Stimulated activated CD8-positive, alpha-beta memory T cell treated with anti-CD3 and anti-CD28 coated beads, Interleukin-4, amount 100 ng/mL, for 48 hours (primary cell): Measurements from ENCODE around the gene RABGAP1L.
"Not testable (repeated sequence)": the region's sequence is repeated elsewhere in the genome, so short reads cannot be mapped to it uniquely, and the experiment has no call there.

ENCODE experiments used
- DNase-seq: peaks from one replicate; pipeline ENCODE4 v3.0.0-alpha.2; 2020

Gene RABGAP1L

DNA sequence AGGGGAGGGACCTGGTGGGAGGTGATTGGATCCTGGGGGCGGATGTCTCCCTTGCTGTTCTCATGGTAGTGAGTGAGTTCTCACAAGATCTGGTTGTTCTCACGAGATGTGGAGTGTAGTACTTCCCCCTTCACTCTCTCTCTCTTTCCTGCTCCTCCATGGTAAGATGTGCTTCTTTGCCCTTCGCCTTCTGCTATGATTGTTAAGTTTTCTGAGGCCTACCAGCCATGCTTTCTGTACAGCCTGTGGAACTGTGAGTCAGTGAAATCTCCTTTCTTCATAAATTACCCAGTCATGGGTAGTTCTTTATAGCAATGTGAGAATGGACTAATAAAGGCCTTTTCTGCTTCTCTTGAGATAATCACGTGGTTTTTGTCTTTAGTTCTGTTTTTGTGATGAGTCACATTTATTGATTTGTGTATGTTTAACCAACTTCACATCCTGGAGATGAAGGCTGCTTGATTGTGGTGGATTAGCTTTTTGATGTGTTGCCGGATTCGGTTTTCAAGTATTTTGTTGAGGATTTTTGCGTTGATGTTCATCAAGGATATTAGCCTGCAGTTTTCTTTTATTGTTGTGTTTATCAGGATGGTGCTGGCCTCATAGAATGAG, 45.5 kb downstream of the RABGAP1L start:
- DNase-seq, result no peak

DNA sequence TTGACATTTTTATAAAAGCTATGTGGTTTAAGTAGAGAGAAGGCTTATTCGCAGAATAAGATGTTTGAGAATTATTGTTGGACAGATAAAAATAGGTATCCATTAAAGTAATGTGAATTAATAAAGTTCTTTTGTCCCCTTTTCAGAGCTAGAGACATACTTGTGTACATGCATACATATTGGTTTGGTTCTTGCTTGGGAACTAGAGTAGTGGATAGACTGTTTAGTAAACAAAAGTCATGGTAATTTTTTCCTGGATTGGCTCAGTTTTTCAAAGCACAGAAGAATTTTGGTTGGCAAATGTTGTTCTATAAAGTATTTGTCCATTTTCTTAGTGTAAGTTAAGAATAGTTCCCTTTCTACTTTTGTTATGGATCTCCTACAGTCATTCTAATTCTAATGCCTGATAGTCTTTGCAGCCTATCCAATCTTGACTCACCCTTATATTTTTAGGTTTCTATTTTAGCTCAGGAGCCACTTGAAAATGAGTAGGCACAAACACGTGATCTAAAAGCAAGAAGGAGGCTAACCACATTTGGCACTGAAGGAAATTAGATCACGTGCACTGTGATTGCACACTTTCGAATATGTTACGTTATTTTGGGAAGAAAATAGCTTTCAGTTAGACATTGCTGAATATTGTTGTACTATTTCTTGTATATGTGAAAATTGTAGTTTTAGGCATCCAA, 47.0 kb downstream of the RABGAP1L start:
- no peak for DNase-seq

- DNase-seq, result peak; percentile 34
These were observed 50.2 kb downstream of the RABGAP1L start for GRCh38 chr1:174209347-174210187.

DNA sequence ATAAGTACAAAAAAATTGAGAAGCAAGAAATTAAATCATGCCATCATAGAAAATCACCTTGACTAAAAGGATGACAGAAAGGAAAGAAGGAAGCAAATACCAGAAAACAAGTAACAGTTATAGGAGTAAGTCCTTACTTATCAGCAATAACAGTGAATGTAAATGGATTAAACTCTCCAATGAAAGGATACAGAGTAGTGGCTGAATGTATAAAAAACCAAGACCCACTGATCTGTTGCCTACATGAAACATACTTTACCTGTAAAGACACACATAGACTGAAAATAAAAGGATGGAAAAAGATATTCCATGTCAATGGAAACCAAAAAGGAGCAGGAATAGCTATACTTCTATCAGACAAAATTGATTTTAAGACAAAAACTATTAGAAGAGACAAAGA, 52.2 kb downstream of the RABGAP1L start:
- no peak for DNase-seq

GRCh38 chr1:174215766-174216165, 56.4 kb downstream of the RABGAP1L start:
- DNase-seq, result no peak

GRCh38 chr1:174217248-174217647, 57.9 kb downstream of the RABGAP1L start:
- DNase-seq, result no peak

DNA sequence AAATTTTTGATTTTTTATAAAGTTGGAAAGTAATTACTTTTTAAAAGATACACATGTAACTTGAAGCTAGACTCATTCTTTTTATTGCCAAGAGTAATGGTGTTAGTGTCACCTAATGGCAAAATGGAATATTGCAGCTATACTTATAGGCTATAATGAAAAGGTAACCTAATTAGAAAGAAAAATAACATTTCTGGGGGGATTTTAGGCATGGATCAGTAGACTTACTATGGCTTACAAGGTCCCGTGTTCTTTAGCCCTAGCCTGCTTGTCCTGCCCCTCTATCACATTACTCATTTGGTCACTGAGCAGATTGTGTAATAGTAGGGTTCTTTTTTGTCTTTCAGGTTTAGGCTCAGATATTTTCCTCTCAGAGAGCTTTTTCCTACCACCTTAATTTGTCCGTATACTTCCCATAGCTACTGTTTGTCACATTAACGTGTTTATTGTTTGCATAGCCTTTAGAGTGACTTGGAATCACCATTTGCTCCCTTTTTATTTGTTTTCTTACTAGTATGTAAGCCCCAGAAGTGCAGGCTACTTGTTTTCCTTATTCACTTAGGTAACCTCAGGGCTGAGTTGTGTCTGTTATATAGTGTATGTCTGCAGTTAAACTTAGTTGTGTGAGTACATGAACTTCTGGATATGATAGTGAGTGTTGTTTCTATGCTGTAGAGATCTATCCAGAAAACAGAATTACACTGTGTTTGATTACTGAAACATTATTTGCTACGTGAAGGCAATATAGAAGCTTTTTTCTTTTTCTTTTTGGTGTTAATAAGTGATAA, 58.7 kb downstream of the RABGAP1L start:
- no peak for DNase-seq

- DNase-seq, result no peak
These were observed 59.7 kb downstream of the RABGAP1L start for GRCh38 chr1:174218983-174219382.

GRCh38 chr1:174219606-174220370, 60.5 kb downstream of the RABGAP1L start:
- DNase-seq, result no peak

DNA sequence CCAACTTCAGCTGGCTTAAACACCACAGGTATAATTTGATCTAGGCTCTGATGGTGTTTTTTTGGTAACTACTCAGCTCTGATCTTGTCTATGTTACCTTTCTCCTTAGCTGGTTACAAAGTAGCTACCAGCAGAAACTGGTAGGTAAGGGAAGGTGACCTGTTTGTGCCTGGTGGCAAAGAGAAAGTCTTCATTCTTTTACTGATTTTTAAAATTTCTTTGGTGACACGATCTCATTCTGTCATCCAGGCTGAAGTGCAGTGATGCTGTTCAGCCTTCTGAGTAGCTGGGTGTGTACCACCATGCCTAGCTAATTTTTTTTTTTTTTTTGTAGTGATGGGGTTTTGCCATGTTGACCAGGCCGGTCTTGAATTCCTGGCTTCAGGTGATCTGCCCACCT, 62.4 kb downstream of the RABGAP1L start:
- DNase-seq, result no peak

DNA sequence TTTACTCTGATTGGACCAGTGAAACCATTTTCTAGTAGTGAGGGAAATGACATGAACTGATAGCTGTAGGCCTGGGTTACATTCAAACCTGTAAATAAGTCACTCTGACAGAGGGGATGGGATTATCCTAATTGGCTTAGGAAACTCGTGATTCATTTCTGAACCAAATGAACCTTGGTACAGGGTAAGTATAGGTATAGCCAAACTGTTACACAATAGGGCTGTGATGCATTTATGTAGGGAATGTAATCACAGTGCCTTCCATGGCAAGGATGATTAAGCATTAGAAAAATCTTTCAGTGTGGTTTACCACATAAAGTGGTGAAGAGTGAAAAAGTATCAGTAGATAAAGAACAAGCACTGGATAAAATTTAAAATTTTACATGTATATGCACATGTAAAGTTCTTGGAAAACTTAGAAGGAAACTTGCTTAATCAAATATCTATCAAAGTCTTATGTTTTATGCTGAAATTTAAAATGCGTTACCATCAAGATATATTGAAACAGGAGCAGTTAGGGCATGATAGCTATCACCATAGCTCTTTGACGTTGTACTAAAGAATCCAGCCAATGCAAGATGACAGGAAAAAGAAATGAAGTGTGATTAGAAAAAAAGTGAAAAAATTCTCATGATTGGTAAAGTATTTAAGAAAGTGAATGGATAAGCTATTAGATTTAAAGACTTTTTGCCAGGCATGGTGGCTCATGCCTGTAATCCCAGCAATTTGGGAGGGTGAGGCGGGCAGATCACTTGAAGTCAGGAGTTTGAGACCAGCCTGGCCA, 63.0 kb downstream of the RABGAP1L start:
- DNase-seq, result no peak

- DNase-seq, result no peak
These were observed 65.3 kb downstream of the RABGAP1L start for GRCh38 chr1:174224641-174225040.

GRCh38 chr1:174225499-174226204, 66.3 kb downstream of the RABGAP1L start:
- no peak for DNase-seq

DNA sequence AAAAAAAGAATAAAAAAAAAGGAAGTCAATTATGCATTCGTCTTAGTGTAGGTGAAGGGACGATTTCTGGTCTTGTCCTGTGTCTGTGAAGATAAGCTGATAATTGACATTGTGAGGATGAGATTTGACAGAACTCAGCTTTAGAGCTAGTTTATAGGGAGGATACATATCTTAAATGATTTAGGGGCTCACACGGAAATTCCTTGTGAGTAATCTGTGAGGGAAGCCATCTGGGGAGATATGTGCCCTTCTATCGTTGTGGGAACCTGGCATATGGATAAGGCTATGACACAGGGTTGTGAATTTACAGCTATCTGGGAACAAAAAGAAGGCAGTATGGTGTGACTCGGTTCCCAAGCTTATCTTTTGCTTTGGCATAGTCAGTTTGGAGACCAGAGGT, 71.1 kb downstream of the RABGAP1L start:
- DNase-seq, result no peak

GRCh38 chr1:174232761-174233160, 73.4 kb downstream of the RABGAP1L start:
- DNase-seq, result no peak

DNA sequence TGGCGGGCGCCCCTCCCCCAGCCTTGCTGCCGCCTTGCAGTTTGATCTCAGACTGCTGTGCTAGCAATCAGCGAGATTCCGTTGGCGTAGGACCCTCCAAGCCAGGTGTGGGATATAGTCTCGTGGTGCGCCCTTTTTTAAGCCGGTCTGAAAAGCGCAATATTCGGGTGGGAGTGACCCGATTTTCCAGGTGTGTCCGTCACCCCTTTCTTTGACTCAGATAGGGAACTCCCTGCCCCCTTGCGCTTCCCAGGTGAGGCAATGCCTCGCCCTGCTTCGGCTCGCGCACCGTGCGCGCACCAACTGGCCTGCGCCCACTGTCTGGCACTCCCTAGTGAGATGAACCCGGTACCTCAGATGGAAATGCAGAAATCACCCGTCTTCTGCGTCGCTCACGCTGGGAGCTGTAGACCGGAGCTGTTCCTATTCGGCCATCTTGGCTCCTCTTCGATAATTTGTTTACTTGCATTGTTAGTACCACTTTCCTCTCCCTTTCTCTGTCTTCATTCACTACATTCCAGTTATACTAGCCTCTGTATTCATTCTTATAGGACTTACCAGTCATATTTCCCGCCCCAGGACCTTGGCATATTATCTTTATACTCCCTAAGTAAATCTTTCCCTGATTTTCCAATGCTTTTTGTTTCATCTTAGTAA, 79.7 kb downstream of the RABGAP1L start:
- not testable (repeated sequence) for DNase-seq

DNA sequence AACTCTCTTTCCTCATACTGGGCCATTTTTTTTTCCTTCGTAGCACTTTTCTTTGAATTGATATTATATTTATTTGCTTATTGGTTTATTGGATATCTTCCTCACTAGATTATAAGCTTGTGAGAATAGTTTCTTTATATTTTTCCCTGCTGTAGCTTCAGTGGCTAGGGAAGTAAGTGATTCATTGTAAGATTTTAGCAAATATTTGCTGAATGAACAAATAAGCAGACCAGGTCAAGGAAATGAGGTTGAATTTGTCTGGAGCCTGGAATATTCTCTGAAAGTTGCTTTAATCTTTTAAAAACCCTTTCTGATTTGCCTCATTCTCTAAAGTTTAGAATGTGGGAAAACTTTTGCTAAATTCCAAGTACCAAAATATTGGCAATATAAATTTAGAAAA, 80.2 kb downstream of the RABGAP1L start:
- DNase-seq, result no peak

GRCh38 chr1:174242856-174243255, 83.5 kb downstream of the RABGAP1L start:
- no peak for DNase-seq

DNA sequence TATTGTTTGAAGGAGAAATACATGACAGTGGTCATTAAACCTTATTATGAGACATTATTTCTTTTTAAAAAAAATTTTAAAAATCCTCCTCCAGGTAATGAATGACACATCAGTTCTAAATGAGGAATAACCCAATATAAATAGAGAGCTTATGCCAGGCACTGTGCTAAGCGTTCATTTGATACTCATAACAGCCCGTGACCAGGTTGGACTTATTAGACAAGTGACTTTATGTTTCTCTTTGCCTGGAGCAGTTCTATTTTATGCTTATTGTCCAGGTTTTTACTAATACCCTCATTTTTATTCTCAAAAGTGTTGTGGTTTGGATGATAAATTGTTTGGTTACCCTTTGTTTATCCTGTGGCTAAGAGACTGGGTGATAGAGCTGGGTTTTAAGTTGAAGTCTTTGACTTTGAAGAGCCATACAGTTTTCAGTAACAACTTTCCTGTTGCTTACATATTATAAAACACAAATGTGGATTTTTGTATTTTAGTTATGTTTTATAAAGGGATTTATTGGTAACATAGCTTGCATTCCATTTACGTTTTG, 84.2 kb downstream of the RABGAP1L start:
- no peak for DNase-seq

DNA sequence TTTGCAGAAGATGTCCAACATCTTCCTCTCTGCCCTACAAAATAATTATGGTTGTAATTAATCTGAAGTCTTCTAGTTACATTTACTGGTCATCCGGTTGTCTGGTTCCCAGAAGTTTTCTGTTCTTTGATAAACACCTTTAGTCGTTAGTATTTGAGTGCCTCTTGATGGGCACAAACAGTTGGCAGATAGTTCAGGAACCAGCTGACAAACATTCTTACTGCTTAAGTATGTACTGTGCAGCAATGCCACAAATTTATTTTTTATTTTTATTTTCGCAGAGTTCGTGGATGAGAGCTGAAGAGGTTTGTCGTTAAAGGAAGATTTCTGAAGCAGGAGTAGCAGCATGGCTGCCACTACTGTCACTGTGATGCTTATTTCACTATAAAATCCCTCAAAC, 84.7 kb downstream of the RABGAP1L start:
- DNase-seq, result no peak
